Heart left ventricle (tissue), 13 donors: ENCODE results near the gene MATN1.

Source experiments
- POLR2A ChIP-seq, 2 donors: fragments of 450-650 bp; IDR thresholded peaks; one replicate each; pipeline ENCODE4 v1.6.1; 2017; ENCODE audit warnings: antibody characterized with exemption in 2 of 2, mild to moderate bottlenecking in 2 of 2, moderate library complexity in 2 of 2
- TF ChIP-seq, protein P1 (sequence below), 12 donors: fragments of 200-600 bp; sonication (generic) in 4 of 12; IDR thresholded peaks; one replicate each; pipeline versions ENCODE4 v1.5.0 to v1.8.0; 2018 to 2022; ENCODE audit warnings: antibody characterized with exemption in 12 of 12, mild to moderate bottlenecking in 5 of 12
- donor health status: ischemic (EF 13 %, LVEDD 7.1; RV severe dilation, severe dysfunction).
- donor health status: DM: no; HTN: yes; CAD: no.
- donor health status: DM: no; HTN: no; CAD: no.
- donor health status: ischemic (EF 25% LVEDD 6.9; RV normal size, moderate dysfunction).
- donor health status: ischemic (EF 25% LVEDD 5.7; RV mildly dilated, moderate dysfunction).
- donor health status: ischemic (EF 35%, LVEDD 5.7; RV mildly dilated, moderate dysfunction).
- donor health status: nonischemic (EF 11% LVEDD 7.7; RV severe dilation, severe dysfunction).
- donor health status: DM: yes; HTN: yes; CAD: no.
- donor health status: PGD.
- donor health status: ischemic (EF 29% LVEDD 5.4; RV normal size, mild dysfunction).
- donor health status: nonischemic (EF 23%, LVEDD 6.1; RV moderate dilation, normal function).

- TF ChIP-seq, protein P1, sequence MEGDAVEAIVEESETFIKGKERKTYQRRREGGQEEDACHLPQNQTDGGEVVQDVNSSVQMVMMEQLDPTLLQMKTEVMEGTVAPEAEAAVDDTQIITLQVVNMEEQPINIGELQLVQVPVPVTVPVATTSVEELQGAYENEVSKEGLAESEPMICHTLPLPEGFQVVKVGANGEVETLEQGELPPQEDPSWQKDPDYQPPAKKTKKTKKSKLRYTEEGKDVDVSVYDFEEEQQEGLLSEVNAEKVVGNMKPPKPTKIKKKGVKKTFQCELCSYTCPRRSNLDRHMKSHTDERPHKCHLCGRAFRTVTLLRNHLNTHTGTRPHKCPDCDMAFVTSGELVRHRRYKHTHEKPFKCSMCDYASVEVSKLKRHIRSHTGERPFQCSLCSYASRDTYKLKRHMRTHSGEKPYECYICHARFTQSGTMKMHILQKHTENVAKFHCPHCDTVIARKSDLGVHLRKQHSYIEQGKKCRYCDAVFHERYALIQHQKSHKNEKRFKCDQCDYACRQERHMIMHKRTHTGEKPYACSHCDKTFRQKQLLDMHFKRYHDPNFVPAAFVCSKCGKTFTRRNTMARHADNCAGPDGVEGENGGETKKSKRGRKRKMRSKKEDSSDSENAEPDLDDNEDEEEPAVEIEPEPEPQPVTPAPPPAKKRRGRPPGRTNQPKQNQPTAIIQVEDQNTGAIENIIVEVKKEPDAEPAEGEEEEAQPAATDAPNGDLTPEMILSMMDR (IDR thresholded peaks at IDR 0.05) = peak in 6 of 12 donors; percentile 22 to 36 (median 27)
- no peak for TF ChIP-seq POLR2A (IDR thresholded peaks at IDR 0.05)
Measured at GRCh38 chr1:30715216-30715615, 8.2 kb downstream of the MATN1 start.
